ENCODE results near the gene EIF3L.

GRCh38 chr22:37916311-37916710, 67.1 kb downstream of the EIF3L start:
- TF ChIP-seq POLR2A (IDR thresholded peaks at IDR 0.05) (no peak), CTCF (IDR thresholded peaks at IDR 0.05) (no peak), POLR2AphosphoS5 (IDR thresholded peaks at IDR 0.05) (no peak), EP300 (IDR thresholded peaks at IDR 0.05) (no peak)

Measured in suprapubic skin (tissue), 4 donors.